Panc1 (cell line): ENCODE measurements around the gene CDCA4. TPM values are rescaled to one million over a fixed set of nuclear protein-coding genes. Genes with fewer than 3 reads are reported as not detected.
A peak's percentile ranks its signal among the peaks of the same experiment; 100 is the strongest.

Experiments
- ATAC-seq: fragments of 200-7000 bp; cut with Tn5 transposase; 2 replicates; pipeline ENCODE4 v1.9.1; 2020; ENCODE audit warnings: mild to moderate bottlenecking, moderate library complexity
- BruUV-seq: library from RNA; stranded (reverse); fragments of 400-500 nt; replicated peaks from 2 replicates; lab custom pipeline; 2021; lab: Mats Ljungman, UMichigan
- CTCF ChIA-PET: fragments of 300-600 bp; sonication (Branson Sonifier 250); formaldehyde crosslinking; loops from one replicate; lab custom pipeline; 2022; ENCODE audit warnings: antibody characterized with exemption; lab: Charles Lee
- POLR2A ChIA-PET: fragments of 300-600 bp; sonication (Branson Sonifier 250); formaldehyde crosslinking; loops from one replicate; lab custom pipeline; 2022; ENCODE audit warnings: antibody characterized with exemption; lab: Charles Lee
- DNase-seq: peaks from one replicate; pipeline ENCODE4 v3.0.0-alpha.2; 2010; ENCODE audit warnings: low read depth, low spot score
- H3K27ac ChIP-seq: 2 replicates; pipeline ENCODE4 v1.5.1; 2011; ENCODE audit warnings: mild to moderate bottlenecking, low read length, inconsistent platforms
- H3K27me3 ChIP-seq: fragments of 200-500 bp; sonication (Bioruptor generic); 2 replicates; pipeline ENCODE4 v1.6.0; 2014; ENCODE audit warnings: low read length, inconsistent platforms; ENCODE audit not compliant: control insufficient read depth, insufficient read depth
- H3K36me3 ChIP-seq: fragments of 200-500 bp; sonication (Bioruptor generic); 2 replicates; pipeline ENCODE4 v1.5.1; 2014; ENCODE audit warnings: inconsistent platforms, mild to moderate bottlenecking, low read length, moderate library complexity; ENCODE audit not compliant: control insufficient read depth, insufficient read depth
- H3K4me1 ChIP-seq: 2 replicates; pipeline ENCODE4 v1.5.1; 2011; ENCODE audit warnings: inconsistent platforms, mild to moderate bottlenecking, low read length, moderate library complexity; ENCODE audit not compliant: control insufficient read depth, insufficient read depth
- H3K4me3 ChIP-seq, 2 experiments: 2 replicates each; pipeline ENCODE4 v1.5.1; 2011 to 2012; ENCODE audit warnings: low read depth in 2 of 2, low read length in 2 of 2, mild to moderate bottlenecking in 2 of 2, inconsistent platforms in 1 of 2, moderate library complexity in 1 of 2
- H3K9me3 ChIP-seq: fragments of 200-500 bp; sonication (Bioruptor generic); 2 replicates; pipeline ENCODE4 v1.5.1; 2014; ENCODE audit warnings: low read depth, mild to moderate bottlenecking, inconsistent platforms, low read length, moderate library complexity; ENCODE audit not compliant: control insufficient read depth, insufficient read depth
- POLR2AphosphoS5 ChIP-seq: IDR thresholded peaks from 2 replicates; pipeline ENCODE4 v1.6.1; 2012; ENCODE audit warnings: mild to moderate bottlenecking, low read depth, low read length, moderate library complexity
- SIN3A ChIP-seq: IDR thresholded peaks from 2 replicates; pipeline ENCODE4 v1.6.1; 2012; ENCODE audit warnings: low read depth, mild to moderate bottlenecking, low read length, moderate library complexity, borderline replicate concordance; ENCODE audit not compliant: insufficient read depth
- TCF7L2 ChIP-seq: IDR thresholded peaks from 2 replicates; pipeline ENCODE4 v1.6.1; 2011; ENCODE audit warnings: mild to moderate bottlenecking, low read depth, low read length, inconsistent platforms
- in situ Hi-C: cut with HindIII; loops from 2 replicates; pipeline ENCODE4 v1.10.0; 2016; ENCODE audit warnings: low sequenced_read_pairs, low pct_unique_long_range_greater_than_20kb
- intact Hi-C: fragments of 100-400 bp; cut with micrococcal nuclease; formaldehyde crosslinking; loops from one replicate; pipeline ENCODE4 v1.10.0; 2022; ENCODE audit not compliant: unreplicated experiment
- total RNA-seq: library from RNA; stranded (reverse); gene quantifications from one replicate; pipeline ENCODE4 v1.2.1, GENCODE V29; 2021; ENCODE audit not compliant: unreplicated experiment
- TF ChIP-seq, protein P1 (sequence below): fragments of 450-650 bp; IDR thresholded peaks from 2 replicates; pipeline ENCODE4 v1.5.1; 2017; ENCODE audit warnings: mild to moderate bottlenecking
- TF ChIP-seq, protein P2 (sequence below), 2 experiments: IDR thresholded peaks; 2 replicates each; pipeline ENCODE4 v1.6.1; 2011 to 2012; ENCODE audit warnings: low read depth in 2 of 2, control low read depth in 1 of 2, low read length in 1 of 2, mild to moderate bottlenecking in 1 of 2, moderate library complexity in 1 of 2; ENCODE audit not compliant: insufficient read depth in 1 of 2

CDCA4 gene
- total RNA-seq, 1 experiment from 2014 or later: 39.9 TPM

DNA sequence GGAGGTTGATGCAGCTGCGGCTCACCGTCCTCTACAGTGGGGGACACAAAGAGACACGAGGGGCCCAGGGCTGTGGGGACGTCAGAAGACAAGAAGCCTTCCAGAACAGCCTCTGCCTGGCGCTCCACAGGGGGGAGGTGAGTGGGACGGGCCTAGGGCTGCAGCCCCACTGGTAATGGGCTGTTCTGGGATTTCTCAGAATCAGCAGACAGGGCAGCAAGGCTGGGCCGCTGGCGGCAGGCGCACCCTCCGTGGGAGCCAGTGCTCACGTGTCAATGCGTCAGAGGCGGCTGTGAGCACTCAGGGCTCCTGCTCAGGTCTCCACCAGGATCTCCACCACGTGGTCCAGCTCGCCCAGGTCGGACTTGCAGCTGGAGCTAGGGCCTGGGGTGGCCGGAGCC, 10.0 kb downstream of the CDCA4 start:
- BruUV-seq: no TSS peak
- Histone ChIP-seq H3K4me3 (no peak overlapping the region), H3K27me3 (no peaks in the 10 kb centered on the region), H3K9me3 (no peaks in the 10 kb centered on the region), H3K4me1 (peaks cover 38% of the 10 kb centered on the region), H3K27ac (no peak overlapping the region), H3K36me3 (peaks cover 9% of the 10 kb centered on the region; the same call in 1 of the 2 replicates)
- no peak for ATAC-seq
- intact Hi-C loops (no loop called here), in situ Hi-C loops (no loop called here)
- POLR2A ChIA-PET: no interaction called here
- TF ChIP-seq, protein P1, sequence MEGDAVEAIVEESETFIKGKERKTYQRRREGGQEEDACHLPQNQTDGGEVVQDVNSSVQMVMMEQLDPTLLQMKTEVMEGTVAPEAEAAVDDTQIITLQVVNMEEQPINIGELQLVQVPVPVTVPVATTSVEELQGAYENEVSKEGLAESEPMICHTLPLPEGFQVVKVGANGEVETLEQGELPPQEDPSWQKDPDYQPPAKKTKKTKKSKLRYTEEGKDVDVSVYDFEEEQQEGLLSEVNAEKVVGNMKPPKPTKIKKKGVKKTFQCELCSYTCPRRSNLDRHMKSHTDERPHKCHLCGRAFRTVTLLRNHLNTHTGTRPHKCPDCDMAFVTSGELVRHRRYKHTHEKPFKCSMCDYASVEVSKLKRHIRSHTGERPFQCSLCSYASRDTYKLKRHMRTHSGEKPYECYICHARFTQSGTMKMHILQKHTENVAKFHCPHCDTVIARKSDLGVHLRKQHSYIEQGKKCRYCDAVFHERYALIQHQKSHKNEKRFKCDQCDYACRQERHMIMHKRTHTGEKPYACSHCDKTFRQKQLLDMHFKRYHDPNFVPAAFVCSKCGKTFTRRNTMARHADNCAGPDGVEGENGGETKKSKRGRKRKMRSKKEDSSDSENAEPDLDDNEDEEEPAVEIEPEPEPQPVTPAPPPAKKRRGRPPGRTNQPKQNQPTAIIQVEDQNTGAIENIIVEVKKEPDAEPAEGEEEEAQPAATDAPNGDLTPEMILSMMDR: no peak
- TF ChIP-seq POLR2AphosphoS5: no peak
- TF ChIP-seq TCF7L2: no peak
- TF ChIP-seq SIN3A: no peak
- TF ChIP-seq, protein P2, sequence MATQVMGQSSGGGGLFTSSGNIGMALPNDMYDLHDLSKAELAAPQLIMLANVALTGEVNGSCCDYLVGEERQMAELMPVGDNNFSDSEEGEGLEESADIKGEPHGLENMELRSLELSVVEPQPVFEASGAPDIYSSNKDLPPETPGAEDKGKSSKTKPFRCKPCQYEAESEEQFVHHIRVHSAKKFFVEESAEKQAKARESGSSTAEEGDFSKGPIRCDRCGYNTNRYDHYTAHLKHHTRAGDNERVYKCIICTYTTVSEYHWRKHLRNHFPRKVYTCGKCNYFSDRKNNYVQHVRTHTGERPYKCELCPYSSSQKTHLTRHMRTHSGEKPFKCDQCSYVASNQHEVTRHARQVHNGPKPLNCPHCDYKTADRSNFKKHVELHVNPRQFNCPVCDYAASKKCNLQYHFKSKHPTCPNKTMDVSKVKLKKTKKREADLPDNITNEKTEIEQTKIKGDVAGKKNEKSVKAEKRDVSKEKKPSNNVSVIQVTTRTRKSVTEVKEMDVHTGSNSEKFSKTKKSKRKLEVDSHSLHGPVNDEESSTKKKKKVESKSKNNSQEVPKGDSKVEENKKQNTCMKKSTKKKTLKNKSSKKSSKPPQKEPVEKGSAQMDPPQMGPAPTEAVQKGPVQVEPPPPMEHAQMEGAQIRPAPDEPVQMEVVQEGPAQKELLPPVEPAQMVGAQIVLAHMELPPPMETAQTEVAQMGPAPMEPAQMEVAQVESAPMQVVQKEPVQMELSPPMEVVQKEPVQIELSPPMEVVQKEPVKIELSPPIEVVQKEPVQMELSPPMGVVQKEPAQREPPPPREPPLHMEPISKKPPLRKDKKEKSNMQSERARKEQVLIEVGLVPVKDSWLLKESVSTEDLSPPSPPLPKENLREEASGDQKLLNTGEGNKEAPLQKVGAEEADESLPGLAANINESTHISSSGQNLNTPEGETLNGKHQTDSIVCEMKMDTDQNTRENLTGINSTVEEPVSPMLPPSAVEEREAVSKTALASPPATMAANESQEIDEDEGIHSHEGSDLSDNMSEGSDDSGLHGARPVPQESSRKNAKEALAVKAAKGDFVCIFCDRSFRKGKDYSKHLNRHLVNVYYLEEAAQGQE (IDR thresholded peaks at IDR 0.05; ENCODE audit: insufficient read depth in 1 of 2, low read depth in 2 of 2, low read length in 1 of 2): no peak
- CTCF ChIA-PET: no interaction called here
- DNase-seq: no peak

DNA sequence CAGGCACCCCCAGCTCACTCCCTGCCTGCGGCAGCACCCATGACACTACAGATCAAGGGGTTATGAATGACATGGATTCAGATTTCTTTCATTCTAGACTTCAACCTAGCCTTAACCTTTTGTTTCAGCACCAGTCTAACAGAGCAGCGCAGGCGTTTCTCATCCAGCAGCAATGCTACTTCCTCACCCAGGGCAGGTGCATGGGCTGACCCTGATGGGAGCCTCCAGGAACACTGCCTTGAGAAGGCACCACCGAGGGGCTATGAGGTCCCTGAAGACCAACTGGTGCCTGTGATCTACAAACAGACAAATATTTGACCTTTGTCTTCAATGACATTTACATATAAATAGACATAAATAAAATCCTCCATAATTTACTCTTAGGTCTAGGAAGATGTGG, 10.8 kb downstream of the CDCA4 start:
- no peak for ATAC-seq
- Histone ChIP-seq H3K27me3 (no peaks in the 10 kb centered on the region), H3K27ac (no peak overlapping the region), H3K4me1 (peaks cover 32% of the 10 kb centered on the region), H3K36me3 (peaks cover 9% of the 10 kb centered on the region; the same call in 1 of the 2 replicates), H3K4me3 (no peak overlapping the region), H3K9me3 (no peaks in the 10 kb centered on the region)
- intact Hi-C loops: no loop called here
- POLR2A ChIA-PET: no interaction called here
- TF ChIP-seq, protein P1: no peak
- TF ChIP-seq SIN3A (no peak), POLR2AphosphoS5 (no peak), TCF7L2 (no peak)
- TF ChIP-seq, protein P2 (IDR thresholded peaks at IDR 0.05; ENCODE audit: insufficient read depth in 1 of 2, low read depth in 2 of 2, low read length in 1 of 2): no peak
- CTCF ChIA-PET: no interaction called here
- TSS peak; percentile 35 for BruUV-seq
- in situ Hi-C loops: no loop called here
- no peak for DNase-seq
